GM21576 (cell line): Measurements from ENCODE around the gene ASRGL1.

Experiments used
- ATAC-seq: cut with Tn5 transposase; IDR thresholded peaks from one replicate; pipeline ENCODE4 v1.9.1; 2021; ENCODE audit warnings: mild to moderate bottlenecking, moderate library complexity; ENCODE audit not compliant: unreplicated experiment

The ASRGL1 gene

DNA sequence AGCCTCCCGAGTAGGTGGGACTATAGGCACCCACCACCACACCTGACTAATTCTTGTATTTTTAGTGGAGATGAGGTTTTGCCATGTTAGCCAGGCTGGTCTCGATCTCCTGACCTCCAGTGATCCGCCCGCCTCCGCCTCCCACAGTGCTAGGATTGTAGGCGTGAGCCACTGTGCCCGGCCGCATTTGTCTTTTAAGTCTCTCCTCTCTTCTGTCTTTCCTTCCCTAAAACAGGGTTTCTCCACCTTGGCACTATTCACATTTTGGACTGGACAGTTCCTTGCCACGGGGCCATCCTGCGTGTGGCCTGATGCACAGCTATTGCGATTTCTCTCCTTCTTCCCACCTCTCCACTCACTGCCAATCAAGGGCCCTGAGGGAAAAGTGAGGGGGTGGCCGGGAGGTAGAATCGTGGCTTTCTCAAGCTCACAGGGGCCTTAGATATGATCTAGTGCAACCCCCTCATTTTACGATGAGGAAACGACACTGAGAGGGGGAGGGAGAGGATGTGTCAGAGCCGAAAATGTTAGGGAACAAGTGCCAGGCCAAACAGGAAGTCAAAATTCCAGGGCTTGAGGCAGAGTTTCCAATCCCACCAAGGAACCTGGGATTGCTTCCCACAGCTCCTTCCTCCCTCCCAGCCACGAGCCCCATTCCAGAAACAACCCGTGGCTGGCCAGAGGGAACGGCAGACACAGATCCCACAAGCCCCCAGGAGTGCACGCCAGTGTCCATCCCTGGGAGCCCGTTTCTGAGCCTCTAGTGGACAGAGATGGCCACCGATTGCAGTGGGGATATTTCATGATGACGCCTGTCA lies 102.7 kb downstream of the ASRGL1 start:
- no peak for ATAC-seq
